Subcutaneous adipose tissue (tissue), 4 donors: Measurements from ENCODE around the gene ESR1. TPM values are rescaled to one million over a fixed set of nuclear protein-coding genes. Genes with fewer than 3 reads are reported as not detected.

Experiments used
- total RNA-seq, 4 donors: library from RNA; depleted of rRNA; stranded (reverse); fragments of >200 nt; gene quantifications; one replicate each; pipeline ENCODE4 v1.1.0, GENCODE V29; 2016
- TF ChIP-seq, protein P1 (sequence below): fragments of 450-650 bp; IDR thresholded peaks from one replicate; pipeline ENCODE4 v1.5.1; 2016; ENCODE audit warnings: low read depth, mild to moderate bottlenecking, control low read depth, antibody characterized with exemption, moderate library complexity

The ESR1 gene
- total RNA-seq, 4 donors from 2014 or later: 3.2 to 5.8 (median 4.1) TPM

DNA sequence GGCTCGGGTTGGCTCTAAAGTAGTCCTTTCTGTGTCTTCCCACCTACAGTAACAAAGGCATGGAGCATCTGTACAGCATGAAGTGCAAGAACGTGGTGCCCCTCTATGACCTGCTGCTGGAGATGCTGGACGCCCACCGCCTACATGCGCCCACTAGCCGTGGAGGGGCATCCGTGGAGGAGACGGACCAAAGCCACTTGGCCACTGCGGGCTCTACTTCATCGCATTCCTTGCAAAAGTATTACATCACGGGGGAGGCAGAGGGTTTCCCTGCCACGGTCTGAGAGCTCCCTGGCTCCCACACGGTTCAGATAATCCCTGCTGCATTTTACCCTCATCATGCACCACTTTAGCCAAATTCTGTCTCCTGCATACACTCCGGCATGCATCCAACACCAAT, 291.2 kb downstream of the ESR1 start:
- TF ChIP-seq, protein P1, sequence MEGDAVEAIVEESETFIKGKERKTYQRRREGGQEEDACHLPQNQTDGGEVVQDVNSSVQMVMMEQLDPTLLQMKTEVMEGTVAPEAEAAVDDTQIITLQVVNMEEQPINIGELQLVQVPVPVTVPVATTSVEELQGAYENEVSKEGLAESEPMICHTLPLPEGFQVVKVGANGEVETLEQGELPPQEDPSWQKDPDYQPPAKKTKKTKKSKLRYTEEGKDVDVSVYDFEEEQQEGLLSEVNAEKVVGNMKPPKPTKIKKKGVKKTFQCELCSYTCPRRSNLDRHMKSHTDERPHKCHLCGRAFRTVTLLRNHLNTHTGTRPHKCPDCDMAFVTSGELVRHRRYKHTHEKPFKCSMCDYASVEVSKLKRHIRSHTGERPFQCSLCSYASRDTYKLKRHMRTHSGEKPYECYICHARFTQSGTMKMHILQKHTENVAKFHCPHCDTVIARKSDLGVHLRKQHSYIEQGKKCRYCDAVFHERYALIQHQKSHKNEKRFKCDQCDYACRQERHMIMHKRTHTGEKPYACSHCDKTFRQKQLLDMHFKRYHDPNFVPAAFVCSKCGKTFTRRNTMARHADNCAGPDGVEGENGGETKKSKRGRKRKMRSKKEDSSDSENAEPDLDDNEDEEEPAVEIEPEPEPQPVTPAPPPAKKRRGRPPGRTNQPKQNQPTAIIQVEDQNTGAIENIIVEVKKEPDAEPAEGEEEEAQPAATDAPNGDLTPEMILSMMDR: no peak

DNA sequence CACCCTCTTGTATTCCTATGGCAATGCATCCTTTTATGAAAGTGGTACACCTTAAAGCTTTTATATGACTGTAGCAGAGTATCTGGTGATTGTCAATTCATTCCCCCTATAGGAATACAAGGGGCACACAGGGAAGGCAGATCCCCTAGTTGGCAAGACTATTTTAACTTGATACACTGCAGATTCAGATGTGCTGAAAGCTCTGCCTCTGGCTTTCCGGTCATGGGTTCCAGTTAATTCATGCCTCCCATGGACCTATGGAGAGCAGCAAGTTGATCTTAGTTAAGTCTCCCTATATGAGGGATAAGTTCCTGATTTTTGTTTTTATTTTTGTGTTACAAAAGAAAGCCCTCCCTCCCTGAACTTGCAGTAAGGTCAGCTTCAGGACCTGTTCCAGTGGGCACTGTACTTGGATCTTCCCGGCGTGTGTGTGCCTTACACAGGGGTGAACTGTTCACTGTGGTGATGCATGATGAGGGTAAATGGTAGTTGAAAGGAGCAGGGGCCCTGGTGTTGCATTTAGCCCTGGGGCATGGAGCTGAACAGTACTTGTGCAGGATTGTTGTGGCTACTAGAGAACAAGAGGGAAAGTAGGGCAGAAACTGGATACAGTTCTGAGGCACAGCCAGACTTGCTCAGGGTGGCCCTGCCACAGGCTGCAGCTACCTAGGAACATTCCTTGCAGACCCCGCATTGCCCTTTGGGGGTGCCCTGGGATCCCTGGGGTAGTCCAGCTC, 292.1 kb downstream of the ESR1 start:
- TF ChIP-seq, protein P1: no peak

DNA sequence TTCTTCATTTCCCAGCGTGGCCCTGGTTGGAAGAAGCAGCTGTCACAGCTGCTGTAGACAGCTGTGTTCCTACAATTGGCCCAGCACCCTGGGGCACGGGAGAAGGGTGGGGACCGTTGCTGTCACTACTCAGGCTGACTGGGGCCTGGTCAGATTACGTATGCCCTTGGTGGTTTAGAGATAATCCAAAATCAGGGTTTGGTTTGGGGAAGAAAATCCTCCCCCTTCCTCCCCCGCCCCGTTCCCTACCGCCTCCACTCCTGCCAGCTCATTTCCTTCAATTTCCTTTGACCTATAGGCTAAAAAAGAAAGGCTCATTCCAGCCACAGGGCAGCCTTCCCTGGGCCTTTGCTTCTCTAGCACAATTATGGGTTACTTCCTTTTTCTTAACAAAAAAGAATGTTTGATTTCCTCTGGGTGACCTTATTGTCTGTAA, 292.7 kb downstream of the ESR1 start:
- TF ChIP-seq, protein P1: no peak

DNA sequence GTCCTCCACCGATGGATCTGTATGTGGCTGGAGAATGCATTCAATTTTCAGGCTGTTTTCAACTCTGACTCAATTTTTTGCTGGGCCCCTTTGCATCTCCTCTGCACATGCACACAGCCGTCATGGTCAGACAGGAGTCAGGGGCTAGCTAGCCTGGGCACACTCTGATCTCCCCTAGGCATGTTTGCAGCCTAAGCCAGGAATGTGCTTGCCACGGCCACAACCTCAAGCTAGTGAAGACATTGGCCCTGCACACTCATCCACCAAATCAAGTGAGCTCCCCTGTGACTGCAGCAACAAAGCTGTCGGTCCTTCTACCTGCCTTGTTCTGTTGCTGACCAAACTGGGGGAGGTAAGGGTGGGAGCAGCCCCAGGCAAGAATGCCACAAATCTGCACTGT, 300.5 kb downstream of the ESR1 start:
- TF ChIP-seq, protein P1: no peak

DNA sequence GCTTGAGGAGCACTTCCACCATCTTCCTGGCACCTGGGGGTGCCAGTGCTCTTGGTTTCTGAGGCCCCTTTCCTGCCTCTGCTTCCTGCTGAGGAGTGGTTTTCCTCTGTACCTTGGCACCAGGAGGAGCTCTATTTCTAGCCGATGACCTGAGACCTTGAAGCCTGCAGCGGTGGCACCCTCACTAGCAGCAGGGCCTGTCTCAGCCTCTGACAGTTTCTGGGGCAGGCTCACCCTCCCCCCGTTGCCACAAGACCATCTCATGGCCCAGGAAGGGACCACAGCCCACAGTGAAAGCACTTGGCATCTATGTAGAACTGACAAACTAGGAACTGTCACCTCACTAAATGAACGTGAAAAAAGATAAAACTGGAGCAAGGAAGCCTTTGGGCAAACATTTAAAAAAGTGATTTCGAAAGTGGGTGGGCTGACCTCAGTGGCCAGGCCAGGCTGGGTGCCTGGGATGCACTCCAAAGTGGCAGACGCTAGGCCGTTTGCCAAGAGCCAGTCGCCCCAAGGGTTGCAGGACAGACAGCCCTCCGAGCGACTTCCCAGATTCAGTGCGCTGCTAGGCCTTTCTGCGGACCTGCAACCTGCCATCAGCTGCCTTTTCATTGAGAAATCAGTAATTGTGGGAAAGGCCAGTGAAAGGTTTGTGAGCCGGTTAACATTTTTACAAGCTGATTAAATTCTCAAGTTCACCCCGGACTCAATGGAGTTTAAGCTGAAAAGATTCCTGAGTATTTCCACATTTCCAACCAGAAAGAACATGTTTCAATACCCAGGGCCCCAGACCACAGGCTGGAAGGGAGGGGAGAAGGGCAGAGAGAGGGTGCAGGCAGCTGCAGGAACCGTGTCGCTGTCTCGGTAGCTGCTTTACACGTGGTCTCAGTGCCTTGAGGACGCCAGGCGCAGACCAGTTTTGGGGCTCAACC, 303.7 kb downstream of the ESR1 start:
- TF ChIP-seq, protein P1: no peak

DNA sequence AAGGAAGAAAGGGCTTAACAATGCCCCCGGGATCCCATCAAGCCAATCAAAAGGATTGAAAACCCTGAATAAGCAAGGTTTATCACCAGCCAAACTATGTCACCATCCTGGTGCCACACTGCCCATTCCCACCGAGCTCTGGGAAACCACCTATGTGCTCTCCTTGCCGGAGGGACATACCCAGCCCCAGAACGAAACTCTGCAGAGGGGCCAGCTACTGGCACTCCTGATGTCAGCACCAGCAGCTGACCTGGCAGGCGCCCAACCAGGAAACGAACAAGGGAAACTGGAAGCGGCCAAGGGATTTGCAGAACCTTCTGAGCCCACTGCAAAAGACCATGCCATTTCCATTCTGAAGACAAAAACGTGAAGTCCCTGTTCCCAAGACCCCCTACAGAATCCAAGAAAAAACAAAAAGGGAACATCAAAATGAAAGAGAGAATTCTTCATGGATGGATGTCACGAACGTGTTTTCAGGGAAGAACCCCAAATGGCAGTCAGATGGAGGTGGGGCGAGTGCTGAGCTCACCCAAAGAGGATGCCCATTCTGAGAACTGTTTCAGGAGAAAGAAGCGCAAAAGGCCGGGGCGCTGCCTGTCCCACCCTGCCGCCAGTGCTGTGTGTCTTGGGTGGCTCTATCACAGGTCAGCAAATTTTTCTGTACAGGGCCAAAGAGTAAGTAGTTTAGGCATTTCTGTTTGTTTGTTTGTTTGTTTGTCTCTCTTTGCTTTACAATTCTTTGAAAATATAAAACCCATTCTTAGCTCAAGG, 305.2 kb downstream of the ESR1 start:
- TF ChIP-seq, protein P1: no peak
